SK-N-SH (cell line): ENCODE data around the gene BTN1A1. TPM values are rescaled to one million over a fixed set of nuclear protein-coding genes. Genes with fewer than 3 reads are reported as not detected.

Experiments used
- CTCF ChIA-PET: fragments of 300-600, 350-600 bp; formaldehyde crosslinking; extraction: SDS; loops from one replicate; lab custom pipeline; 2021; lab: Yijun Ruan, JAX
- POLR2A ChIA-PET: fragments of 350-600 bp; sonication (Branson Sonifier 250); formaldehyde crosslinking; extraction: SDS; loops from one replicate; lab custom pipeline; 2020; ENCODE audit warnings: antibody characterized with exemption, inconsistent platforms; lab: Yijun Ruan, JAX
- DNase-seq: peaks from one replicate; pipeline ENCODE4 v3.0.0; 2012
- H2AFZ ChIP-seq: fragments of 200-600 bp; sonication (generic); 2 replicates; pipeline ENCODE4 v1.8.1; 2016; ENCODE audit warnings: antibody characterized with exemption, mild to moderate bottlenecking, low read depth
- H3F3A ChIP-seq: fragments of 200-600 bp; sonication (generic); replicated peaks from 2 replicates; pipeline ENCODE3; 2016; ENCODE audit warnings: antibody characterized with exemption, mild to moderate bottlenecking; ENCODE audit not compliant: insufficient read depth
- H3K27ac ChIP-seq, 2 experiments: fragments of 200-500 bp in 1 of 2; fragments of 200-600 bp in 1 of 2; sonication (Bioruptor generic) in 1 of 2; sonication (generic), shearing (Covaris generic) in 1 of 2; 2 replicates each; pipeline versions ENCODE4 v1.5.1 to v1.6.1; 2014 to 2016; ENCODE audit warnings: low read depth in 2 of 2, inconsistent platforms in 1 of 2, low read length in 1 of 2, mild to moderate bottlenecking in 1 of 2, mixed read lengths in 1 of 2
- H3K27me3 ChIP-seq: fragments of 200-600 bp; sonication (generic), shearing (Covaris generic); 2 replicates; pipeline ENCODE4 v1.6.1; 2016; ENCODE audit warnings: mixed run types; ENCODE audit not compliant: insufficient read depth
- H3K36me3 ChIP-seq, 2 experiments: fragments of 200-500 bp in 1 of 2; fragments of 200-600 bp in 1 of 2; sonication (Bioruptor generic) in 1 of 2; sonication (generic) in 1 of 2; replicated peaks in 1 of 2; 2 replicates each; pipeline versions ENCODE3 to v1.5.1; 2014 to 2016; ENCODE audit warnings: low read length in 1 of 2, mild to moderate bottlenecking in 1 of 2; ENCODE audit not compliant: insufficient read depth in 2 of 2, control insufficient read depth in 1 of 2
- H3K4me1 ChIP-seq, 2 experiments: fragments of 200-500 bp in 1 of 2; fragments of 200-600 bp in 1 of 2; sonication (Bioruptor generic) in 1 of 2; sonication (generic), shearing (Covaris generic) in 1 of 2; 2 replicates each; pipeline versions ENCODE4 v1.5.1 to v1.6.1; 2014 to 2016; ENCODE audit warnings: low read depth in 1 of 2, low read length in 1 of 2, mixed run types in 1 of 2; ENCODE audit not compliant: insufficient read depth in 2 of 2, control insufficient read depth in 1 of 2
- H3K4me2 ChIP-seq: fragments of 200-600 bp; sonication (generic), shearing (Covaris generic); 2 replicates; pipeline ENCODE4 v1.6.1; 2017; ENCODE audit warnings: mixed run types
- H3K4me3 ChIP-seq, 2 experiments: fragments of 200-500 bp in 1 of 2; fragments of 200-600 bp in 1 of 2; sonication (Bioruptor generic) in 1 of 2; sonication (generic), shearing (Covaris generic) in 1 of 2; 2 replicates each; pipeline versions ENCODE4 v1.5.1 to v1.8.1; 2014 to 2016; ENCODE audit warnings: low read depth in 2 of 2, inconsistent platforms in 1 of 2, low read length in 1 of 2, mild to moderate bottlenecking in 1 of 2, mixed read lengths in 1 of 2, moderate library complexity in 1 of 2
- H3K79me2 ChIP-seq: fragments of 200-600 bp; sonication (generic); 2 replicates; pipeline ENCODE4 v1.8.1; 2017; ENCODE audit warnings: mild to moderate bottlenecking; ENCODE audit not compliant: insufficient read depth
- H3K9ac ChIP-seq: fragments of 200-600 bp; sonication (generic); 2 replicates; pipeline ENCODE4 v1.6.1; 2017; ENCODE audit warnings: mixed run types
- H3K9me2 ChIP-seq: fragments of 200-600 bp; sonication (generic); 2 replicates; pipeline ENCODE4 v1.6.1; 2017; ENCODE audit warnings: mixed run types
- H3K9me3 ChIP-seq: fragments of 200-600 bp; sonication (generic); 2 replicates; pipeline ENCODE4 v1.6.1; 2017; ENCODE audit warnings: mixed run types, mild to moderate bottlenecking, moderate library complexity
- H4K20me1 ChIP-seq: fragments of 200-600 bp; sonication (generic); 2 replicates; pipeline ENCODE4 v1.6.1; 2017; ENCODE audit warnings: mild to moderate bottlenecking, mixed run types; ENCODE audit not compliant: insufficient read depth
- ELF1 ChIP-seq: IDR thresholded peaks from 2 replicates; pipeline ENCODE4 v1.4.0; 2012
- FOXJ3 ChIP-seq: sonication (generic); formaldehyde crosslinking; IDR thresholded peaks from 2 replicates; pipeline ENCODE4 v1.5.1; 2020; ENCODE audit warnings: mild to moderate bottlenecking, missing genetic modification reagents
- GABPA ChIP-seq: IDR thresholded peaks from 2 replicates; pipeline ENCODE4 v1.4.0; 2012; ENCODE audit warnings: low read depth, mild to moderate bottlenecking
- GATA2 ChIP-seq: sonication (generic); formaldehyde crosslinking; IDR thresholded peaks from 2 replicates; pipeline ENCODE4 v1.5.0; 2020; ENCODE audit warnings: mild to moderate bottlenecking, missing genetic modification reagents
- NRF1 ChIP-seq: IDR thresholded peaks from 2 replicates; pipeline ENCODE4 v1.6.1; 2012; ENCODE audit warnings: low read depth, mild to moderate bottlenecking, low read length
- RAD21 ChIP-seq: IDR thresholded peaks from 2 replicates; pipeline ENCODE4 v1.6.1; 2012; ENCODE audit warnings: mild to moderate bottlenecking, low read length
- RCOR1 ChIP-seq: fragments of 150-350 bp; IDR thresholded peaks from 2 replicates; pipeline ENCODE4 v1.6.1; 2017; ENCODE audit warnings: antibody characterized with exemption, low read length
- REST ChIP-seq: IDR thresholded peaks from 2 replicates; pipeline ENCODE4 v1.6.1; 2012; ENCODE audit warnings: mild to moderate bottlenecking, low read depth, low read length, moderate library complexity
- RFX5 ChIP-seq: IDR thresholded peaks from 2 replicates; pipeline ENCODE4 v1.6.1; 2012; ENCODE audit warnings: mild to moderate bottlenecking, improper control_type of control experiment, low read length
- RXRA ChIP-seq: IDR thresholded peaks from 2 replicates; pipeline ENCODE4 v1.4.0; 2012; ENCODE audit warnings: low read depth, mild to moderate bottlenecking, borderline replicate concordance
- SMC3 ChIP-seq: IDR thresholded peaks from 2 replicates; pipeline ENCODE4 v1.6.1; 2012; ENCODE audit warnings: low read depth, low read length, improper control_type of control experiment
- TEAD4 ChIP-seq: IDR thresholded peaks from 2 replicates; pipeline ENCODE4 v1.4.0; 2012; ENCODE audit warnings: mild to moderate bottlenecking, borderline replicate concordance; ENCODE audit not compliant: insufficient read depth
- WGBS: methylation state at CpG from one replicate; pipeline ENCODE4 v1.1.6; 2017; ENCODE audit warnings: low lambda C conversion rate; 5-methylcytosine and 5-hydroxymethylcytosine counted together
- polyA plus RNA-seq, 3 experiments: library from polyadenylated mRNA; depleted of rRNA; stranded (reverse); fragments of >200 nt; gene quantifications; 2 replicates each; pipeline ENCODE4 v1.2.3, GENCODE V29; 2012
- TF ChIP-seq, protein P1 (sequence below): IDR thresholded peaks from 2 replicates; pipeline ENCODE4 v1.4.0; 2012; ENCODE audit warnings: low read depth, borderline replicate concordance

Gene BTN1A1
- polyA plus RNA-seq, 1 of the 3 experiments (the other 2 are of a cell fraction), result not detected

DNA sequence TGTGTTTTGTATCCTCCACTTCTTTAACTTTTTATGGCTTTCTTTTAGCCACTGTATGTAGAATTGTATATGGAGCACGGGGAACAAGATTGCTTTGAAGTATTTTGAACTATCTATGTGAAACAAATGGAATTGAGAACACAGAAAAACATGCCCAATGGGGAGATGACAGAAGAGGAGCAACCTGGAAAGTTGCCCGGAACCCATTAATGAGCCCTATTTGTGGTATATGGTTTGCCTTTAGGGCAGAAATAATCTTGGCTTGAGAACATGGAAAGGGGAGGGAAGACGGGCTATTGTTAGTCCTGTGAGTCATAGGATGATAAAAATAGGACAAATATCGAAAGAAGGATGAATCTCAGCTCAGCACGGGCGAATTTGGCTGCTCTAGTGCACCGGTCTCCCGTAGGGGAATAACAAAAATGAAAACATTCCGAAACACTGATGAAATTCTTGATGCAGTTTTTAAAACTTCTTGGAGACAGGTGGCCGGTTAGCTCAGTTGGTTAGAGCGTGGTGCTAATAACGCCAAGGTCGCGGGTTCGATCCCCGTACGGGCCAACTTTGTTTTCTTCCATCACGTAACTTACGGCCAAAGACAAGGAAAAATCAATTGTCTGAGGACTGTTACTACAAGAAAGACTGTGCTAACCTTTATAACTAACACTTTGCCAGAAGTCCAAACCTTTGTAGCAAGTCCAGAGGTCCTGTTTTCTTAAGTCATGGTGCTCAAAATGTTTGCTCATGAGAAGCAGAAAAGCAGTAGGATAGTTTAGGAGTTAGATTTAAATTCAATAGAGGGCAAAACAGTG lies 53.7 kb downstream of the BTN1A1 start (continued):
- TF ChIP-seq REST, result no peak
- TF ChIP-seq FOXJ3 (CRISPR knock-in tag), result no peak
- no peak for TF ChIP-seq RFX5
- TF ChIP-seq SMC3, result no peak
- peak; percentile 15; the same call in 1 of the 2 replicates for TF ChIP-seq GATA2 (CRISPR knock-in tag)
- peak; percentile 43; the same call in 1 of the 2 replicates for TF ChIP-seq RCOR1
- TF ChIP-seq RAD21, result no peak
- TF ChIP-seq, protein P1, sequence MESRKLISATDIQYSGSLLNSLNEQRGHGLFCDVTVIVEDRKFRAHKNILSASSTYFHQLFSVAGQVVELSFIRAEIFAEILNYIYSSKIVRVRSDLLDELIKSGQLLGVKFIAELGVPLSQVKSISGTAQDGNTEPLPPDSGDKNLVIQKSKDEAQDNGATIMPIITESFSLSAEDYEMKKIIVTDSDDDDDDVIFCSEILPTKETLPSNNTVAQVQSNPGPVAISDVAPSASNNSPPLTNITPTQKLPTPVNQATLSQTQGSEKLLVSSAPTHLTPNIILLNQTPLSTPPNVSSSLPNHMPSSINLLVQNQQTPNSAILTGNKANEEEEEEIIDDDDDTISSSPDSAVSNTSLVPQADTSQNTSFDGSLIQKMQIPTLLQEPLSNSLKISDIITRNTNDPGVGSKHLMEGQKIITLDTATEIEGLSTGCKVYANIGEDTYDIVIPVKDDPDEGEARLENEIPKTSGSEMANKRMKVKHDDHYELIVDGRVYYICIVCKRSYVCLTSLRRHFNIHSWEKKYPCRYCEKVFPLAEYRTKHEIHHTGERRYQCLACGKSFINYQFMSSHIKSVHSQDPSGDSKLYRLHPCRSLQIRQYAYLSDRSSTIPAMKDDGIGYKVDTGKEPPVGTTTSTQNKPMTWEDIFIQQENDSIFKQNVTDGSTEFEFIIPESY, result no peak
- TF ChIP-seq ELF1, result no peak
- TF ChIP-seq RXRA, result peak; percentile 69; the same call in 1 of the 2 replicates
- TF ChIP-seq GABPA, result peak; percentile 23; the same call in 1 of the 2 replicates
- no peak for TF ChIP-seq NRF1
- TF ChIP-seq, all 33 proteins: peak for 9

DNA sequence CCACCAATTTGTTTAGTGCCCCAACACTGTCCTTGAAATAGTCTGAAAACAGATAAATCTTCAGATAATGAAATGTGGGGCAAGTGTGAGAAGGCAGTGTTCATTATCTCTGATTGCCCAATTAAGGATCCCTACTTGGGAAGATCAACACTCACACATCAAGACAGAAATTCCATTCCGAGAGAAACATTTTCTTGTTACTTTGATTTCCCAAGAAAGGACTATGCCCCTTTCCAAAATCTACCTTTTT lies 54.3 kb downstream of the BTN1A1 start:
- TF ChIP-seq TEAD4, result no peak
- TF ChIP-seq NRF1, result no peak
- TF ChIP-seq RXRA, result no peak
- no peaks in the 10 kb centered on the region for H4K20me1 ChIP-seq
- peak overlapping the region; percentile 68 to 84 for H3K4me3 ChIP-seq
- DNase-seq, result no peak
- H3K27me3 ChIP-seq, result no peaks in the 10 kb centered on the region
- H3K9ac ChIP-seq, result peak overlapping the region; percentile 59
- 5% methylated on average over 1 of the region's 1 CpG for WGBS
- no peaks in the 10 kb centered on the region for H3K36me3 ChIP-seq
- peak overlapping the region; percentile 91 for H2AFZ ChIP-seq
- no peaks in the 10 kb centered on the region for H3K79me2 ChIP-seq
- CTCF ChIA-PET, result interaction anchor here (1.3 to 4.6 kb wide), 3 partner anchors 18 to 223 kb away, joined by 3 to 24 read pairs (median 5); no protein-coding TSS in a partner anchor
- POLR2A ChIA-PET, result interaction anchor here (2.1 kb wide), 1 partner anchor 16 kb away, joined by 7 read pairs; the partner anchor contains the start of gene HMGN4
- H3F3A ChIP-seq, result peaks cover 50% of the 10 kb centered on the region
- peak overlapping the region; percentile 44 to 83; a peak in 3 of 4 replicates for H3K27ac ChIP-seq
- peaks cover 0 to 3% of the 10 kb centered on the region in 2 experiments; a peak in 2 of 4 replicates for H3K4me1 ChIP-seq
- no peaks in the 10 kb centered on the region for H3K9me3 ChIP-seq
- no peaks in the 10 kb centered on the region for H3K9me2 ChIP-seq
- H3K4me2 ChIP-seq, result peak overlapping the region; percentile 80
